GM19438 (cell line): ENCODE measurements around the gene UNKL.

Source experiments
- ATAC-seq: cut with Tn5 transposase; IDR thresholded peaks from one replicate; pipeline ENCODE4 v1.9.1; 2021; ENCODE audit warnings: low read depth; ENCODE audit not compliant: unreplicated experiment

UNKL gene

GRCh38 chr16:1342526-1343427 lies 71.7 kb downstream of the UNKL start:
- peak; percentile 83 for ATAC-seq

DNA sequence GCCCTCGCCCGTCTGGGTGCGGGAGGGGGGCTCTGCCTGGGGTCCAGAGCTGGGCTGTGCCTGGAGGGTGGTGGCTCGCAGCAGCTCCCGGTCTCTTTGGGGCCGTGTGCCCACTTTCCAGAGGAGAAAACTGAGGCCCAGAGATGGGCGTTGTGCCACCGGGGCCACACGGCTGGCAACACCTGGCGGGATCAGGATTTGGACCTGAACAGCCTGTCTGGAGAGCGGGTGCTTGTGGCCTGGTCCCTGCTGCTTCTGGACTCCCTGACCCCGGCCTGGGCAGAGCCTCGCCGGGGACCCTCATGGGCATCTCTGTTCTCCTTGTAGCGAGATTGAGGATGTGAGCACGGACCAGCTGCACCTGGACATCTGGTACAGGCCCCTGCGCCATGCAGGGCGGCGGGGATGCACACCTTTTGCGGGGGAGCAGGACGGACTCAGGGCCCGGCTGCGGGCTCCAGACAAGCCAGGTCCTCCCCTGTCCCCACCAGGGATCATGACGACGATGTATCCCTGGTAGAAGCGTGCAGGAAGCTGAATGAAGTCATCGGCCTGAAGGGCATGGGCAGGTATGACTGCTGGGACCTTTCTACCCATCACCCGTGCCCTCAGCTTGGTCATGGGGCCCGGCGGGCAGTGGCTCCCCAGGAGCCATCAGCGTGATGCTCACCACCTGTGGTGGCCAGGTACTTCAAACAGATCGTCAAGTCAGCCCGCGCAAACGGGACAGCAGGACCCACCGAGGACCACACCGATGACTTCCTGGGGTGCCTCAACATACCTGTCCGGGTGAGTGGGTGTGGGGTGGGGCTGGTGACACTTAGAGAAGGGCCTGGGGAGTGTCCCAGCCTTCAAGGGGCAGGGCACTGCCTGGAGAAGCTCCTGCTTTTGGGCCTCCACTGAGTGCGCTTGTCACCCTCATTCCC lies 72.7 kb downstream of the UNKL start:
- ATAC-seq = no peak

- ATAC-seq = no peak
These were observed 73.6 kb downstream of the UNKL start for GRCh38 chr16:1340730-1341494.

DNA sequence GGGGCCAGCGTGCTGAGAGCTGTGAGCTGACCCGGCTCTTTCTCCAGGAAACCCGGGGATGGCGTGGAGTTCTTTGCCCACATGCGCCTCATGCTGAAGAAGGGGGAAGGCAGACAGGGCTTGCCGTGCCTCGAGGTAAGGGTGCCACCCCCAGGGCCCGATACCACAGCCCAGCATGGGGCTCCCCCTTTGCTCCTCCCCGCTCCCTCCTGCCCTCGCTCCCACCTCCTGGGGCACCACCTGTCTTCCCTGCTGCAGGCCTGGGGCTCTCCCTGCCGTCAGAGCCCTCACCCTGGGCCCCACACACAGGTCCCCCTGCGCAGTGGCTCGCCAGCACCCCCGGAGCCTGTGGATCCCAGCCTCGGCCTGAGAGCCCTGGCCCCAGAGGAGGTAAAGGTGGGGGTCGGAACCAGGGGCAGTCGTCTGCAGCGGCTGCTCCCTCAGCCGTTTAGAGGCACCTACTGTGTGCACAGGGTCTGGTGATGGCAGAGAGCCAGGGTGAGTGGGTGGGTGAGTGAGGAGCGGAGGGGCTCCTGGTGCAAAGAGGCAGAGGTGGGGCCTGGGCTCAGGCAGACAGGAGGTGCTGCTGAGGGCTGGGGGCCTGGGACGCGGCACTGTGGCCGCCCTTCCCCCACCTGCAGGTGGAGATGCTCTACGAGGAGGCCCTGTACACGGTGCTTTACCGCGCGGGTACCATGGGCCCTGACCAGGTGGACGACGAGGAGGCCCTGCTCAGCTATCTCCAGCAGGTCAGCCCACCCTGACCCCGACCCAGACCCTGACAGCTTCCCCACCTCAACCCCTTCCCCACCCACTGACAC lies 75.4 kb downstream of the UNKL start:
- ATAC-seq = no peak

DNA sequence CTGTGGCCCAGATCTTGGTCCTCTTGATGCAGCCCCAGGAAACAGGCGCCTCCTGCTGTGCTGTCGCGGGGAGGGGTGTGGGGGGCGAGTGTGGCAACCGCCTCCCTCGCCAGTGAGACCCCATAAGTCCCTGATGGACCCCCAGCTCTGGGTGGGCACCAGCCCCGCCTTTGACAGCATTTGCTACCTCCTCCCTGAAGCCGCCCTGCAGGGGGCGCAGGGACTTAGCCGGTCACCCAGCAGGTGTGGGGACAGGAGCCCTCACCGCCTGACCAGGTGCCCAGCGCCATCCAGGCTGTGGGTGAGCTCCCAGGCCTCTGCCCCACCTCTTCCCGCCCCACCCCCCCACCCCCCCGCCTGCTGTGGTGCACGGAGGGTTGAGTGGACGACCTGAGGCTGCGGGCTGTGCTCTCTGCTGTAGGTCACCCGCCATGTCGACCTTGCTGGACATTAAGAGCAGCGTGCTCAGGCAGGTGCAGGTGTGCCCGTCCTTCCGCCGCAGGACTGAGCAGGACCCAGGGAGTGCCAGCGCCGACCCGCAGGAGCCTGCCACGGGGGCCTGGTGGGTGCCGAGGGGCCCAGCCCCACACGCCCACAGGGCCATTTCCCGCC lies 76.3 kb downstream of the UNKL start:
- no peak for ATAC-seq

DNA sequence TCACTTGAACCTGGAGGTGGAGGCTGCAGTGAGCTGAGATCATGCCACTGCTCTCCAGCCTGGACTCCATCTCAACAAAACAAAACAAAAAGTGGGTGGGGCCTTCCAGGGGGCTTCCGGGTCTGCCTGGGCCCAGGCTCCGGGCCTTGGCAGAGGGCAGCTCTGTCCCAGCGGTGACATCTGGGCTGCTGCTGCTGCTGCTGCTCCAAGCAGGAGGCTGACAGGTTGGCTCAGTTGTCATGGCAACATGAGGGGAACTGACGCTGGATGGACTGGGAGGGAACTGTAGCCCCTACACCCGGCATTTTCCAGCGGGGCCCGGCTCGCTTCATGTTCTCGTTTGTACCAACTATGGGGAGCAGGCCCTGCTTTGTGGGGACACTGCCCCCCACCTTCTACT lies 77.0 kb downstream of the UNKL start:
- no peak for ATAC-seq

DNA sequence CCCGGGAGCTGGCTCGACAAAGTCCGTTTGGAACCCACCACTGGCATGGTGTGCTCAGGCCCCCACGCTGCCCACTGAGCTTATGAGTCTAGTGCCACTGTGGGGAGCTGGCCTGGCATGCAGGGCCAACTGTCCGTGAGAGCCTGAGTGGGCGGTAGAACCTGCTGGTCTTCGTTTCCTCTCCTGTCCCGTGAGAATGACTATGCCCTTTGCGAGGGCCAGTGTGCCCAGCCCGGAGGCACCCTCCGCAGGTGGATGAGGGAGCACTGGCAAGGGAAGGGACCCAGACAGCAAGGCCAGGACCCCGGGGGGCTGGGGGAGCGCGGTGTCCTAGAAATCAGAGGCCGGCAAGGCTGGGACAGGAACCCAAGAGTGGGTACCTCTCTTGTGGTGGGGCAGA lies 77.9 kb downstream of the UNKL start:
- no peak for ATAC-seq

- no peak for ATAC-seq
These were observed 78.5 kb downstream of the UNKL start for GRCh38 chr16:1335996-1336395.

GRCh38 chr16:1335211-1335971 lies 79.1 kb downstream of the UNKL start:
- no peak for ATAC-seq

DNA sequence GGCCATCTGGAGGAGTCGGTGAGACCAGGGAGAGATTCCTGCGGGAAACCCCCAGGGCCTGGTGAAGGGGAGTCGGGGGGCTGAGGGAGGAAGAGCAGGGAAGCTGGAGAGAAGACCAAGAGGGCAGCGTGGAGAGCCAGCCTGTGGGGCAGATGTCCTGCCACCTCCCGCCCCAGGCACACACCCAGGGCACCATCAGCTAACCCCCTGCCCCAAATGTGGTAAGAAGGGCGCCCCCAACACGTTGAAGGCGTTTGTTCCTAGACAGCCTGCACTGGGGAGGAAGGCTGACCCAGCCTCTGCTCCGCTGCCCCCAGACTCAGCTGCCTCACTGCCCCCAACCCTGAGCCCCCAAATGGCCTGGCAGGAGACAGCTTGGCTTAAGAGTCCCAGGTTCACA lies 79.8 kb downstream of the UNKL start:
- ATAC-seq = no peak

DNA sequence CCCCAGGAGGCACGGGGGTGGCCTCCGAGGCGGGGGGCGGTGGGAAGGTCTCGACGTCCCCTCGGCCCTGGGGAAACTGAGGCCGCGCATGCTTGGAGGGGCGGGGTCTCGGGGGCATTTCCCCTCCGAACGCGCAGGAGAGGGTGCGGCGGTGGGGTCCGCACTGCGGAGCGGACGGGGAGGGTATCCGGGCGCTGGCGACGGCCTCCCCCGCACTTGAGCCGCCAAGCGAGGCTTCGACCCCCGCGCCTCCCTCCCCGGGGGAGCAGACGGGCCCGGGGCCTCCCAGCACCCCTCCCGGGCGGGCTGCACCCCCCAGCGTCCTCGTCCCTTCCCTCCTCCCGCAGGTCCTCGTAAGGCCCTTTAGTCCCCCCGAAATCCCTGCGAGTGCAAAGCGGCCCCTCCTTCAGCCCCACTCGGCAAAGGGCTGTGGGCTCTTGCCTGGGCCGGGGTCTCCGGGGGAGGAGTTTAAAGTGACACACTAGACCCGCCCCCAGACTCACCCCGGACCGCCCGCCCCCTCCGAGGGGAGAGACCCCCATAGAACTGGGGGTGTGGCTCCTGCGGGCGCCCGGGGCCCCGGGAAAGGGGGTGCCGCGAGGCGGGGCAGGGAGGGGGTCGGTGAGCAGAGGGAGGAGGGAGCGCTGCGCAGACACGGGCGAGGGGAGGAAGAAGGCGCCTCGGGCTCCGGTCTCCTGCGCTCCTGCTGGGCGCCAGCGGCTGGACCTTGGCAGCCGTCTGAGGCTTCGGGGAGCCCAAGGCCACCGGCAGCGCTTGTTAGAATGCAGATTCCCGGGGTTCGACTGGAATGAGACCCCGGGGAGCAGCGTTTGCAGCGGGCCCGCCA lies 80.4 kb downstream of the UNKL start:
- no peak for ATAC-seq

DNA sequence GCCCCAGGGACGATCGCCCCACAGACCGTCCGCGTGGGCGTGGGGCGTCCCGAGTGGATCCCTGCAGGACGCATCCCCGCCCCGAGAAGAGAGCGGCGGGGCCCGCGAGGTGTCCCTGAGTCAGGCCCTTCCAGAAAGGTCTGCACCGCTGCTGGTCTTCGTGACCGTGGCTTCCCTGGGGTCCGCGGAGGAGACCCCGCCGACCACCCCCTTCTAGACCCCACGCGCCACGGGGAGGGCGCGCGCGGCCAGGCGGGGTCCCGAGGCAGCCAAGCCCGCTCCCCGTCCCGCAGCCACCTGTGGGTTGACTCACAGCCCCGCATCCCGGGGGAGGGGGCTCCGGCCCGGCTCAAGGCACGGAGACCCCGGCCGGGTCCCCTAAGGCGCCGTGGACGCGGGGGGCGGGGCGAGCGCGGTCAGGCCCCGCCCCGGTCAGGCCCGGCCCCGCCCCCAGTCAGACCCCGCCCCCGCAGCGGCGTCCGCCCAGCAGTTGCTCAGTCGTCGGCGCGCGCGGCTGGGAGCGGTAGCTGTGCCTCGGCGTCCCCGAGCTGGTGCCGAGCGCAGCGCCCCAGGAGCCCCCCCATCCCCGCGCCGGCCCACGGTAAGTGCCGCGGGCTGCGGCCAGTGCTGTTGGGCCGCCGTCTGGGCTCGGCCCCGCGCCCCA lies 81.2 kb downstream of the UNKL start, which contains the start of gene BAIAP3:
TSS of gene BAIAP3 (plus strand) at position 497 of the 664 bp plus-strand sequence. CDS start 4,905 bp downstream, outside the sequence.
- ATAC-seq = no peak

DNA sequence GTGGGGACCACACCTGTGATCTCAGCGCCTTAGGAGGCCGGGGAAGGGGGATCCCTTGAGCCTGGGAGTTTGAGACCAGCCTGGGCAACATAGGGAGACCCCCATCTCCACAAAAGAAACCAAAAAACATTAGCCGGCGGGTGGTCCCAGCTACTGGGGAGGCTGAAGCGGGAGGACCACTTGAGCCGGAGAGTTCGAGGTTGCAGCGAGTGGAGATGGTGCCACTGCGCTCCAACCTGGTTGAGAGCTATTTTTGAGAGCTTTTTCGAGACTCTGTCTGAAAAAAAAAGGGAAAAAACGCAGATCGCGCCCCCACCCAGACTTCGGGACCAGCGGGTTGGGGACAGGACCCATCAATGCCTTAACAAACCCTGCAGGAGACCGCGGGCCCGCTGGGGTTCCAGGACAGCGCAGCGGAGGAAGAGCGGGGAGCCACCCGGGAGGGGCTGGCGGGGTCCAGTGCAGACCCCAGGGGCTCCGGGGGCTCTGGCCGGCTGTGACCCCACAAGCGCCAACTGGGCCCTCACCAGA lies 81.8 kb downstream of the UNKL start:
- ATAC-seq = no peak

DNA sequence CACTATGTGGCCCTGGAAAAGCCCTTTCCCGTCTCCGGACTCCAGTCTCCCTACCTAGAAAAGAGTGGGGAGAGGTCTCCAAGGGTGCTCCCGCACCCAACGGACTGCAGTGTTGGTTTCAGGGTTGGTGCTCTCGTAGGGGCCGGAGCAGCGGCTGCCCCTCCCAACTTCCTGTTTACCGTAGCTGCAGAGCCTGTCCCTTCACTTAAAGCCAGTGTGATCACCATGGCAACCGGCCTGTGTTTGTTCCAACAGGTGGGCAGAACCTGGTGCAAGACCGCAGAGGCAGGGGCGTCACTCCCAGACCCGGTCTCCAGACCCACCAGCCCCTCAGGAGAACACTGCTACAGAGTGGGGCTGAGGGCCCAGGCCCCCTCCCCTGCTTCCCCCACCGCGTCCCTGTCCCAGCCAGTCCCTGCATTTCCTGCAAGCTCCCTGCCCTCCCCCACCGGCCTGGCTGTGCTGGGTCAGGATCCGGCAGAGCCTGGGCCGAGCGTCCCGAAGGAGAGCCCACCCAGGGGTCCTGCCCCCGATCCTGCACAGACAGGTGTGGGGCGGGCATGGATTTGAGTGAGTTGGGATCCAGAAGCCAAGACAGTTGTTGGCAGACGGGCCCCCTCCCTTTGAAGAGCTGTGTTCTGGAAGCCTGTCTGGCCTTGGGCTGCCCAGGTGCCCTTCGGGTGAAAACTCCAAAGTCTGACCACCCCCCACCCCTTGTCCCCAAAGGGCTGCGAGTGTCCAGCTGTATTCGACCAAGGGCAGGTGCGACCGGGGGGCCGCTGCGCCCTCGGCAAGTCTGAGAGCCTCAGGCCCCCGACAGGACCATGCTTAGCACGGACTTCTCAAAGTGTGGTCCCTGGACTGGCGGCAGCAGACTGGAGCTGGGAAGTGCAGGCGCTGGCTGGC lies 82.5 kb downstream of the UNKL start:
- no peak for ATAC-seq

DNA sequence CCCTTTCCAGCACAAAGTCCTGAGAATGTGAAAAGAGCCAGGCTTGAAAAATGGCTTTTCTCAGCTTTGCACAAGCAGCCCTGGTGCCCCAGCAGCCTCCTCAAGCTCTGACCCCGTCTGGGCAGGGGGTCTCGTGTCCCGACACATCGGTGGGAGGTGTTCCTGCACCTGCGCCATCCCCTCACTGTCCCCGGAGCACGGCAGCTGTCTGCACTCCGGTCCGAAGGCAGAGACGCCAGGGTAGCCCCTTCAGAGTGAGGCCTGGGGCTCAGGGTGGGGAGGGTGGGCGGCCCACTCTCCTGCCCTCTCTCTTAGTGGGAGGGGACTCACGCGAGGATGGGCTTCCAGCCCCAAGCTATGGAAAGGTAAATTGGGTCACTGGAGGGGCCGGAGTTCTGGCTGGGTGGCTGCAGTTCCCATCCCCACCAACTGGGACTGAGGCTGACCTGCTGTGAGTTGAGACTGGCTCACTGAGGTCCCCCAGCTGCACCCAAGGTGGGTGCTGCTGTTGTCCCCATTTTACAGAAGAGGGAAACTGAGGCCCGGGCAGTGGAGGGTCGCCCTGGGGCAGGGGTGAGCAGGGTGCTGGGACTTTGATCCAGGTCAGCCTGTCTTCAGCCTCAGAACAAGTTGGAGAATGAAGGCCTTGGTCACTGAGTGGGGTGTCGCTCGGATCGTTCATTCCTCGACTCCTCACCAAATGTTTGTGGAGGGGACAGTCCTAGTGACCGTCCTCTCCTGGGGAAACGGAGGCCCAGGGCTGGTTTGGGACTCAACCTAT lies 83.4 kb downstream of the UNKL start:
- no peak for ATAC-seq
